Endodermal cell (in vitro differentiated cells): ENCODE results near the gene RNU5B-1. TPM values are rescaled to one million over a fixed set of nuclear protein-coding genes. Genes with fewer than 3 reads are reported as not detected.
"Not testable (repeated sequence)": the region's sequence is repeated elsewhere in the genome, so short reads cannot be mapped to it uniquely, and the experiment has no call there.

Experiments
- DNase-seq: peaks from one replicate; pipeline ENCODE4 v3.0.0-alpha.2; 2017
- H3K27ac ChIP-seq: 2 replicates; pipeline ENCODE4 v1.5.1; 2013; ENCODE audit warnings: mild to moderate bottlenecking, low read depth, low read length, moderate library complexity
- H3K27me3 ChIP-seq: 2 replicates; pipeline ENCODE4 v1.6.1; 2013; ENCODE audit warnings: mild to moderate bottlenecking, low read length, moderate library complexity; ENCODE audit not compliant: insufficient read depth, control insufficient read depth, poor library complexity, severe bottlenecking
- H3K36me3 ChIP-seq: 2 replicates; pipeline ENCODE4 v1.7.0; 2013; ENCODE audit warnings: mild to moderate bottlenecking, low read length, moderate library complexity; ENCODE audit not compliant: control insufficient read depth, insufficient read depth
- H3K4me1 ChIP-seq: one replicate; pipeline ENCODE4 v1.7.0; 2013; ENCODE audit warnings: low read length; ENCODE audit not compliant: control insufficient read depth, insufficient read depth
- H3K4me3 ChIP-seq: 2 replicates; pipeline ENCODE4 v1.5.1; 2013; ENCODE audit warnings: mild to moderate bottlenecking, low read length, moderate library complexity
- H3K9ac ChIP-seq: 2 replicates; pipeline ENCODE4 v1.6.1; 2013; ENCODE audit warnings: mild to moderate bottlenecking, low read length, moderate library complexity; ENCODE audit not compliant: poor library complexity, severe bottlenecking; ENCODE audit errors: extremely low read depth
- H3K9me3 ChIP-seq: 2 replicates; pipeline ENCODE4 v1.6.1; 2013; ENCODE audit warnings: mild to moderate bottlenecking, low read length, moderate library complexity; ENCODE audit not compliant: control insufficient read depth
- H3K27ac Mint-ChIP-seq: 2 replicates; pipeline ENCODE4 v1.8.0; 2020; ENCODE audit warnings: mixed read lengths
- H3K27me3 Mint-ChIP-seq: 2 replicates; pipeline ENCODE4 v1.8.0; 2021; ENCODE audit warnings: mild to moderate bottlenecking, mixed read lengths; ENCODE audit not compliant: insufficient read depth
- H3K36me3 Mint-ChIP-seq: 2 replicates; pipeline ENCODE4 v1.8.0; 2020; ENCODE audit warnings: low read depth, mixed read lengths
- H3K4me1 Mint-ChIP-seq: 2 replicates; pipeline ENCODE4 v1.8.0; 2020; ENCODE audit warnings: mixed read lengths
- H3K4me3 Mint-ChIP-seq: 2 replicates; pipeline ENCODE4 v1.8.0; 2020; ENCODE audit warnings: mild to moderate bottlenecking, moderate library complexity, mixed read lengths
- H3K9me3 Mint-ChIP-seq: 2 replicates; pipeline ENCODE4 v1.8.0; 2020; ENCODE audit warnings: mild to moderate bottlenecking, mixed read lengths
- CTCF ChIP-seq: fragments of 200-600 bp; sonication (generic); conservative IDR thresholded peaks from 2 replicates; pipeline ENCODE4 v1.5.0; 2021; ENCODE audit warnings: antibody characterized with exemption, mild to moderate bottlenecking
- WGBS, 2 experiments: methylation state at CpG; one replicate each; pipeline versions ENCODE4 v1.1.5 to v1.1.7; 2013; ENCODE audit warnings: missing lambda C conversion rate in 2 of 2, mixed read lengths in 1 of 2; ENCODE audit not compliant: insufficient coverage in 1 of 2, insufficient read length in 1 of 2; 5-methylcytosine and 5-hydroxymethylcytosine counted together
- total RNA-seq, 2 donors: library from RNA; stranded (reverse); fragmentation: NEBNext Ultra II Directional in 1 of 2; extraction: Animal tissue kit (Norgen Biotek cat#: 25700) in 1 of 2; gene quantifications; 2 replicates in 1 of 2; 3 replicates in 1 of 2; pipeline ENCODE4 v1.2.1, GENCODE V29; 2021

RNU5B-1 gene
- total RNA-seq, 2 donors from 2014 or later, result 18.6 TPM; not detected in 1

- Mint-ChIP-seq H3K9me3 (peaks cover 13% of the 10 kb centered on the region), H3K36me3 (peaks cover 9% of the 10 kb centered on the region), H3K4me1 (peaks cover 8% of the 10 kb centered on the region), H3K27ac (no peak overlapping the region), H3K27me3 (no peaks in the 10 kb centered on the region), H3K4me3 (no peak overlapping the region)
- Histone ChIP-seq H3K4me1 (no peaks in the 10 kb centered on the region), H3K36me3 (no peaks in the 10 kb centered on the region), H3K9me3 (peaks cover 14% of the 10 kb centered on the region), H3K9ac (no peak overlapping the region), H3K27me3 (no peaks in the 10 kb centered on the region), H3K27ac (no peak overlapping the region), H3K4me3 (no peak overlapping the region)
- no peak for TF ChIP-seq CTCF
- DNase-seq, result peak; percentile 35
- 92% methylated on average over 6 of the region's 6 CpGs; no CpG with 5 or more reads in 1 of the 2 experiments for WGBS, 2 experiments
Measured at GRCh38 chr15:65346856-65347598, 42.5 kb downstream of the RNU5B-1 start.

GRCh38 chr15:65347756-65348155 lies 43.3 kb downstream of the RNU5B-1 start:
- H3K27ac Mint-ChIP-seq, H3K4me1 ChIP-seq, H3K9ac ChIP-seq, H3K4me3 Mint-ChIP-seq, H3K36me3 ChIP-seq, H3K27ac ChIP-seq, H3K4me3 ChIP-seq, DNase-seq, H3K27me3 ChIP-seq, H3K36me3 Mint-ChIP-seq, H3K27me3 Mint-ChIP-seq, H3K4me1 Mint-ChIP-seq: not testable (repeated sequence)
- 84 to 89% methylated on average over 3 to 8 of the region's 8 CpGs for WGBS, 2 experiments
- H3K9me3 ChIP-seq, result peaks cover 22% of the 10 kb centered on the region
- peaks cover 20% of the 10 kb centered on the region for H3K9me3 Mint-ChIP-seq

- WGBS, 2 experiments, result 85 to 95% methylated on average over 6 to 8 of the region's 8 CpGs
- Histone ChIP-seq H3K27me3 (peaks cover 3% of the 10 kb centered on the region), H3K9ac (no peak overlapping the region), H3K4me1 (no peaks in the 10 kb centered on the region), H3K4me3 (no peak overlapping the region), H3K9me3 (peaks cover 24% of the 10 kb centered on the region), H3K27ac (no peak overlapping the region), H3K36me3 (no peaks in the 10 kb centered on the region)
- Mint-ChIP-seq H3K4me3 (no peak overlapping the region), H3K36me3 (peaks cover 9% of the 10 kb centered on the region), H3K27ac (no peak overlapping the region), H3K4me1 (peaks cover 8% of the 10 kb centered on the region), H3K9me3 (peaks cover 30% of the 10 kb centered on the region), H3K27me3 (peaks cover 6% of the 10 kb centered on the region)
- no peak for TF ChIP-seq CTCF
- no peak for DNase-seq
Measured at GRCh38 chr15:65349338-65349737, 44.9 kb downstream of the RNU5B-1 start.

- WGBS, 2 experiments, result 81 to 100% methylated on average over 1 of the region's 1 CpG
- Histone ChIP-seq H3K27me3 (peaks cover 19% of the 10 kb centered on the region), H3K9me3 (peaks cover 24% of the 10 kb centered on the region)
- not testable (repeated sequence) for H3K36me3 Mint-ChIP-seq, H3K4me1 ChIP-seq, H3K36me3 ChIP-seq, DNase-seq, H3K9ac ChIP-seq, H3K27ac Mint-ChIP-seq, H3K27ac ChIP-seq, H3K4me3 Mint-ChIP-seq, H3K4me3 ChIP-seq
- Mint-ChIP-seq H3K27me3 (peaks cover 20% of the 10 kb centered on the region), H3K4me1 (peaks cover 16% of the 10 kb centered on the region), H3K9me3 (peaks cover 31% of the 10 kb centered on the region)
Measured at GRCh38 chr15:65351972-65352371, 47.5 kb downstream of the RNU5B-1 start.

Other genes with a start within 250 kb of the RNU5B-1 start
- gene RASL12, start 236.7 kb upstream of the RNU5B-1 start, total RNA-seq, result 10 to 100 TPM; 27.2 TPM
- gene KBTBD13, start 227.9 kb upstream of the RNU5B-1 start, total RNA-seq, result not detected
- gene UBAP1L, start 189.5 kb upstream of the RNU5B-1 start, total RNA-seq, result 1 to 10 TPM; 3.4 to 4.2 TPM
- gene PDCD7, start 170.9 kb upstream of the RNU5B-1 start, total RNA-seq, result 10 to 100 TPM; 25.4 to 33.1 TPM
- 10 to 100 TPM; 60.5 to 62.7 TPM for gene CLPX, start 119.3 kb upstream of the RNU5B-1 start, total RNA-seq
- gene CILP, start 93.2 kb upstream of the RNU5B-1 start, total RNA-seq, result under 1 TPM in 1 of 2 donors, not detected in 1; 0.07 TPM
- 10 to 100 TPM in 1 of 2 donors, 1 to 10 TPM in 1; 4.3 to 11.6 TPM for gene PARP16, start 17.8 kb upstream of the RNU5B-1 start, total RNA-seq
- not detected for gene RNU5A-1, start 8.6 kb upstream of the RNU5B-1 start, total RNA-seq
- 10 to 100 TPM in 1 of 2 donors, 1 to 10 TPM in 1; 7.9 to 13.5 TPM for gene IGDCC3, start 73.3 kb downstream of the RNU5B-1 start, total RNA-seq
- gene IGDCC4, start 118.3 kb downstream of the RNU5B-1 start, total RNA-seq, result 10 to 100 TPM; 23.0 to 23.5 TPM
- gene DPP8, start 213.0 kb downstream of the RNU5B-1 start, total RNA-seq, result 10 to 100 TPM; 31.8 to 34.9 TPM
- 100 to 1,000 TPM; 129 to 201 TPM for gene HACD3, start 225.8 kb downstream of the RNU5B-1 start, total RNA-seq